ENCODE results near the gene PGLYRP1.

PGLYRP1 gene

GRCh38 chr19:46031781-46032596, 9.1 kb upstream of the PGLYRP1 start:
- no peak for DNase-seq

- no peak for DNase-seq
These were observed 8.1 kb upstream of the PGLYRP1 start for GRCh38 chr19:46030812-46031550.

GRCh38 chr19:46025835-46026234, 3.0 kb upstream of the PGLYRP1 start:
- DNase-seq = no peak

GRCh38 chr19:46023311-46023779, 492 bp upstream of the PGLYRP1 start:
- no peak for DNase-seq

- no peak for DNase-seq
These were observed 807 bp downstream of the PGLYRP1 start for GRCh38 chr19:46022061-46022430.

- no peak for DNase-seq
These were observed 1.3 kb downstream of the PGLYRP1 start for GRCh38 chr19:46021531-46022041.

GRCh38 chr19:46020819-46021125, 2.1 kb downstream of the PGLYRP1 start:
- DNase-seq = no peak

- no peak for DNase-seq
These were observed 3.6 kb downstream of the PGLYRP1 start for GRCh38 chr19:46019270-46019669.

- DNase-seq = no peak
These were observed 4.1 kb downstream of the PGLYRP1 start for GRCh38 chr19:46018729-46019251.

GRCh38 chr19:46017874-46018675, 4.8 kb downstream of the PGLYRP1 start:
- no peak for DNase-seq

- DNase-seq = peak in 1 of 14 donors; percentile 48
These were observed 5.8 kb downstream of the PGLYRP1 start for GRCh38 chr19:46017095-46017429.

- DNase-seq = peak in 13 of 14 donors; percentile 26 to 83 (median 62)
These were observed 6.3 kb downstream of the PGLYRP1 start for GRCh38 chr19:46016426-46017094.

- no peak for DNase-seq
These were observed 7.0 kb downstream of the PGLYRP1 start for GRCh38 chr19:46015687-46016425.

- DNase-seq = peak in 1 of 14 donors; percentile 5
These were observed 7.7 kb downstream of the PGLYRP1 start for GRCh38 chr19:46014941-46015686.

- no peak for DNase-seq
These were observed 8.3 kb downstream of the PGLYRP1 start for GRCh38 chr19:46014534-46014933.

- peak in 12 of 14 donors; percentile 22 to 79 (median 52) for DNase-seq
These were observed 13.0 kb downstream of the PGLYRP1 start for GRCh38 chr19:46009530-46010510.

- DNase-seq = no peak
These were observed 16.4 kb downstream of the PGLYRP1 start for GRCh38 chr19:46006411-46006810.

GRCh38 chr19:46002678-46003275, 20.1 kb downstream of the PGLYRP1 start:
- no peak for DNase-seq
